HG03159 (cell line): ENCODE measurements around the gene INPP4A.
"Not testable (repeated sequence)": the region's sequence is repeated elsewhere in the genome, so short reads cannot be mapped to it uniquely, and the experiment has no call there.

Experiments used
- ATAC-seq: cut with Tn5 transposase; IDR thresholded peaks from one replicate; pipeline ENCODE4 v1.9.1; 2021; ENCODE audit warnings: mild to moderate bottlenecking, moderate library complexity; ENCODE audit not compliant: unreplicated experiment

The INPP4A gene

DNA sequence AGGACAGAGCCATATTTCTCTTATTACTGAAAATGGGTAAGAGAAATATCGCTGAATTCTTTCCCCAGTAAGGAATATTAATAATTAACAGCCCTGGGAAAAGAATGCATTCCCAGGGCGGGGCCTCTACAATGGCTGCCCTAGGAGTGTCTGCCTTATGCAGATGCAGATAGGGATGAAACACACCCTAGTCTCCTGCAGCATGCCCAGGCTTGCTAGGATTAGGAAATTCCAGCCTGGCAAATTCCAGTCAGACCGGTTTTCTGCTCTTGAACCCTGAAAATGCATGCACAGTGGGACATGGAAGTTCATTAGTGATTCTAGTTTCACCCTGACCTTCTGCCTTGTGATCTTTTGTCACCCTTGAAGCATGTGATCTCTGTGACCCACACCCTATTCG, 9.0 kb upstream of the INPP4A start:
- not testable (repeated sequence) for ATAC-seq

GRCh38 chr2:98436734-98437133, 7.9 kb upstream of the INPP4A start:
- ATAC-seq, result no peak

DNA sequence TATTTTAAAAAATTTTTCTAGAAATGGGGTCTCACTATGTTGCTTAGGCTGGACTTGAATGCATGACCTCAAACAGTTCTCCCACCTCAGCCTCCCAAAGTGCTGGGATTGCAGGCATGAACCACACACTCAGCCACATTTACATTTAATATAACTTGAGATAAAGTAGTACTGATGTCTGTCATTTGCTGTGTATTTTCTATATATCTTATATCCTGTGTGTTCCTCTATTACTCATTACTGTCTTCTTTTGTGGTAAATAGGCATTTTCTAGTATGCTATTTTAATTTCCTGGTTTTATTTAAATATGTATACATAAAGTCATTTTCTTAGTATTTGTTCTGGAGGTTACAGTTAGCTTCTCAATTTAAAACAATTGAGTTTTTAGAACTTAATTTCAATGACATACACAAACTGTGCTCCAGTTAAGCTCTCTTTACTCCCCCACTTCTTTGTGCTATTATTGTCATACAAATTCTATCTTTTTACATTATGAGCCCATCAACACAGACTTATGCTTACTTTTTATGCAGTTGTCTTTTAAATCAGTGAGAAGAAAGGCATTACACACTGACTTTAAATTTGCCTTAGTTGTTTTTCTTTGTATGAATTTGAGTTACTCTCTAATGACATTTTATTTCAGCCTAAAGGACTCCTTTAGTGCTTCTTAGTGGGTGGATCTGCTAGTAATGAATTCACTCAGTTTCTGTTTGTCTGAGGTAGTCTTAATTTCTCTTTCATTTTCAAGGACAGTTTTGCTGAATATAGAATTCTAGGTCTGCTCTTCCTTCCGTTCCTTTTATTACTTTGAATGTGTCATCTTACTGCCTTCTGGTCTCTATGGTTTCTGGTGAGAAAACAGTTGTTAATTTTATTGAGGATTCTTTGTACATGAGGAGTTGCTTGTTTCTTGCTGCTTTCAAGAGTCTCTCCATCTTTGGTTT, 6.2 kb upstream of the INPP4A start:
- peak; percentile 87 for ATAC-seq

DNA sequence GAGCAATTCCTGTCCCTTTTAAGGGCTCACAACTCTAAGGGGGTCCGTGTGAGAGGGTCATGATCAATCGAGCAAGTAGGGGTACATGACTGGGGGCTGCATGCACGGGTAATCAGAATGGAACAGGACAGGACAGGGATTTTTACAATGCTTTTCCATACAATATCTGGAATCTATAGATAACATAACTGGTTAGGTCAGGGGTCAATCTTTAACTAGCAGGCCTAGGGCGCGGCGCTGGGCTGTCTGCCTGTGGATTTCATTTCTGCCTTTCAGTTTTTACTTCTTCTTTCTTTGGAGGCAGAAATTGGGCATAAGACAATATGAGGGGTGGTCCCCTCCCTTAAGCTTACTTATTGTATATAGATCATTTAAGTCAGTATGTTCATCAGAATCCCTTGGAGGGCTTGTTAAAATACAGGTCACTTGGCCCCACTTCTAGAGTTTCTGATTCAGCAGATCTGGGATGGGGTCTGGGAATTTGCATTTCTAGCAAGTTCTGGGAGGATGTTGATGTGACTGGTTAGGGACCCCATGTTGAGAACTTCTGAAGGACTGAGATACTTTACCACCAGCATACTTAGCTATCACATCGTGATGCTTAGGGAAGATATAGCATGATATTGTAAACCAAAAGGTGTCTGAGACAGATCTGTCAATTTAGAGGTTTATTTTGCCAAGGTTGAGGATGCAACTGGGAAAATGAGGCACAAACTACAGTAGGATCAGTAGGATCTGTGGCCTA, 2.8 kb upstream of the INPP4A start:
- ATAC-seq, result no peak

DNA sequence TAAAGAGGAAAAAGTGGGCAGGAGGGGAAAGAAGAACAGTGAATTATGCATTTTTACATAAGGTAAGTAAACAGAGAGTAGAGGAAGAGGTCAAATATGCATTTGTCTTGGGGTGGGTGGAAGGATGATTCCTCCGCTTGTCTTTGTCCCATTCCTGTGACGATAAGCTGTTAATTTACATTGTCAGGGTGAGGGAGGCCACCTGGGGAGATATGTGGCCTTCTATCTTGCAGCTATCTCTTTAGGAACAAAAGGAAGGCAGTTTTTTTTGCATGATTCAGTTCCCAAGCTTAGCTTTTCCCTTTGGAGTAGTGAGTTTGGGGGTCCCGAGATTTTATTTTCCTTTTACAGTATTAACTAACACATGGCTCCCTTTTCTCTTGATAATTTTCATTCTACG, 2.2 kb upstream of the INPP4A start:
- no peak for ATAC-seq

DNA sequence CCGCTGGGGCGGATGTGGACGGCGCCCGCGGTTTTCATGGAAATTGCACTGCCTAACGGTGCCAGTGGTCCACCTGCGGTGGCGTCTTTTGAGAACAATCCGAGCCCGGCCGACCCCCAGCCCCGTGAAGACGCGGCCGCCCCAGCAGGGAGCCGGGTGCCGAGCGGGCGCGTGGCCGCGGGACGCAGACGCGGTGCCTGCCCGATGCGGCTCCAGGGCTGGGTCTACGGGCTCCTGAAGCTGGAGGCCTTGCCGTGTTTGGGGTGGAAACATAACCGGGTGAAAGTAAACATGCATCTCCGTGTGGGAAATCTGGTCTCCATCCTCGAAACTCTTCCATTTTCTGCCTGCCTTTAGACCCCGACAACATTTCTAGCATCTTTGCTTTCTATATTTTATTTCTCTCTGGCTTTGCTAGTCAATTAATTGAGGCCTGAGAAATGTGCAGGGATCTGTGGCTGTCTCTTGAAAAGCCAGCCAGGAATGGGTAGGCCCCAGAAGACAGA, 572 bp downstream of the INPP4A start:
- peak; percentile 29 for ATAC-seq

- ATAC-seq, result no peak
Observed at GRCh38 chr2:98445683-98446581, 1.3 kb downstream of the INPP4A start.

DNA sequence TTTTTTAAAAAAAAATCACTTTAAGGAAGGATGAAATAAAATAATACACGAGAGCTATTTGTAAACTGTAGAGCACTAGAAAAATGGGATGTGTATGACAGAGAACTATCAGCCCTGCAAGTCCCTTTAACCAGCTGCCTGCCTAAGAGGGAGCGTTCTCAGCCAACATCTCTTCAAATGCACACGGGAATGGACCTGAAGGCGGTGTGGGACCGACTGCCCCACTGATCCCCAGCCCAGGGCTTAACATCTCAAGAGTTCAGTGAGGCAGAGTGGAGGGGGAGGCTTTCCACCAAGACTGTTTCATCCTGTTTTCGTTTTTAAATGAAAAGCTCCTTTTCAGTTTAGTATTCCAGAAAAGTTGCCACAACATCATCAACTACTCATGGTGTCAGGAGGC, 2.2 kb downstream of the INPP4A start:
- ATAC-seq, result no peak

DNA sequence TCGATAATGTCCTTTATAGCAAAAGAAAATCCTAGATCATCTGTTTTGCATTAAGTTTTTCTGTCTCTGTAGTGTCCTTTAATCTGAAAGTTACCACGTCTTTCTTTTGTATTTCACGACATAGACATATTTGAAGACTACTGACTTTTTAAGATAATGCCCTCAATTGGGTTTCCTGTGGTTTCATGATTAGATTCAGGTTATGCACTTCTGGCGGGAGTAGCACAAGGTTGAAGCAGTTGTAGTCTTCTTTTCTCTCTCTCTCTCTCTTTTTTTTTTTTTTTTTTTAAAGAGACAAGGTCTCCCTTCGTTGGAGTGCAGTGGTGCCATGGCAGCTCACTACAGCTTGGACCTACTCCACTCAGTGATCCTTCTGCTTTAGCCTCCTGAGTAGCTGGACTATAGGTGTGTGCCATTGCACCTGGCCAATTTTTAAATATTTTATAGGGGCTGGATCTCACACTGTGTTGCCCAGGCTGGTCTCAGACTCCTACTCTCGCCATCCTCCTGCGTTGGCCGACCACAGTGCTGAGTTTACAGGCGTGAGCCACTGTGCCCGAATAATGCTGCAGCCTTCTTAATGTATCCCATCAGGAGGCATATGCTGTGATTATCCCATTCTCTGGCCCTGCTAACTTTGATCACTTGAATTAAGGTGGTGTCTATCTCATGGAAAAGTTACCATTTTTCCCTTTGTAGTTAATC, 3.9 kb downstream of the INPP4A start:
- ATAC-seq, result no peak

- ATAC-seq, result no peak
Observed at GRCh38 chr2:98452396-98453027, 7.9 kb downstream of the INPP4A start.

DNA sequence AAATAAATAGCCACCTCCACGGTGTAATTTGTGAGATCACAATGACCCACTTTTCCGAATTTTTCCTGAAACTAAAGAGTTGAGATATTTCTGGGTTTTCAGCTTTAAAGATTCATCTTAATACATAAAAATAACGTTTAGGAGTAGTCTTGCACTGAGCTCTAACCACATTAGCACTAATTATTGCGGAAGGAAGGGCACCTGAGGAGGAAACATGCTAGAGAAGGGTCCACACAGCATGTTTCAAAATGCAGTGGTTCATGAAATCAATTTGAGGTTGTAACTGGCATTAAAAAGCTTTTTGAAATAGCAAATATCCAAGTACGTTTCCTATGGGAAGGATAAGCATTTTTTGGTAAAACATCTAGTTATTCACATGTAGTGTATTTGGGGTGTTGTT, 8.4 kb downstream of the INPP4A start:
- no peak for ATAC-seq

GRCh38 chr2:98453531-98453930, 8.9 kb downstream of the INPP4A start:
- no peak for ATAC-seq

- ATAC-seq, result no peak
Observed at GRCh38 chr2:98454073-98454472, 9.4 kb downstream of the INPP4A start.

- ATAC-seq, result peak; percentile 45
Observed at GRCh38 chr2:98454500-98455235, 10.0 kb downstream of the INPP4A start.

- peak; percentile 51 for ATAC-seq
Observed at GRCh38 chr2:98455494-98455976, 10.9 kb downstream of the INPP4A start.

DNA sequence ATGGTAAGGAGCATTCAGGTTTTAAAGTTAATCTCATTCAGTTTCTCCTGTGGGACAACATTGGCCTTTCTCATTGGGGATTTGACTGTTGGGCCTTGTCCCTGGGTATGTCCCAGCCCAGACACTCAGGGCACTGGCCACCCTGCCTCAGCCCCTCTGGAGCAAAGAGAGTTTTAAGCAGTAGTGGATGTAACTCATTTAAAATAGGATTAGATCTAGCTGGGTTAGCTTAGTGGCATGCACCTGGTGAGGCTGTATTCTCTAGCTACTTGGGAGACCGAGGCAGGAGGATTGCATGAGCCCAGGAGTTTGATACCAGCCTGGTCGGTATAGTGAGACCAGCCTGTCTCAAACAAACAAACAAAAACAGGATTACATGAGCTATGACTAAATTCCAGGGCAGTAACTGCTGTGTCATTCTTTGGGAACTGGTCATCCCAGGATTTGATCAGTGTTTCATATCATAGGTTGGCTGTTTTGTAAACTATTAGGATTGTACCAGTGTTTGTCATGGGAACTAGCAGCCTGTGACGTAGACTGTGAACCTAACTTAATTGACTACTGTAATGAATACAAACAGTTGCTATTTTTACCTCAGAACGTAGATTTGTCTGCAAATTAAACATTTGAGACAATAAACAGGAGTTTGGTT, 12.5 kb downstream of the INPP4A start:
- ATAC-seq, result no peak

GRCh38 chr2:98458207-98458606, 13.5 kb downstream of the INPP4A start:
- no peak for ATAC-seq

DNA sequence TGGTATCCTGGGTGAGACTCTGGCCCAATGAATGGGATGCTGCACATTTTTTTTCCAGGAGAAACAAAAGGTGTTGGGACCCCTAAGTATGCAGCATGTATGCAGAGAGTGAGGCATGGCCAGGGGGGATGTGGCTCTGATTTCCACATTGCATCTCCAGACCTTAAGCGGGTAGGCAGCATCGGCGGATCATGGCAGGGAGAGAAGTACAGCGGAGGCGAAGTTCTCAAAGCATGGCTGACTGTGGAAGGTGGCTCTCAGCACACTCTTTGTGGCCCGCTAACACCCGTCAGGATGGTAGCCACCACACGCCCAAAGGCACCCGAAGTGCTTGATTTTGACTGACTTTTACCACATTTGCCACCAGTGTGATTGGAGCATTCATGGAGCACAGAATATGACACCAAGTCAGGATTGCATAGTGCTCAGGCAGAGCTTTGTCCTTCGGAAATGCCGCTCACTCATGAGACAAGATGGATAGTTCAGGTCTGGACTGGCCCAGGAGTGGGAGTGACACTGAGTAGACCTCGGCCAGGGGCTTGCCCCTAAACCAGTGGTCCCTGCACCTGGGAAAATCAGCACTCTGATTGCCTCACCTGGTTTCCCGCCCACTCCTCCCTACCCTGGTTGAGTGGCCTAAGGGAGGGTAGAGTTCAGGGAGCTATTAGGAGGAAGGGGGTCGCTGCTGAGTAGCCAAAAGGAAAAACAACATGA, 14.2 kb downstream of the INPP4A start:
- ATAC-seq, result no peak
